PC-9 (cell line): ENCODE results near the gene FADS6. TPM values are rescaled to one million over a fixed set of nuclear protein-coding genes. Genes with fewer than 3 reads are reported as not detected.
"Not testable (repeated sequence)": the region's sequence is repeated elsewhere in the genome, so short reads cannot be mapped to it uniquely, and the experiment has no call there.

ENCODE experiments used
- BruUV-seq: library from RNA; stranded (reverse); fragments of 400-500 nt; replicated peaks from 2 replicates; lab custom pipeline; 2021; lab: Mats Ljungman, UMichigan
- CTCF ChIA-PET: fragments of 300-600 bp; sonication (Branson Sonifier 250); formaldehyde crosslinking; loops from one replicate; lab custom pipeline; 2022; ENCODE audit warnings: antibody characterized with exemption; lab: Charles Lee
- POLR2A ChIA-PET: fragments of 300-600 bp; sonication (Branson Sonifier 250); formaldehyde crosslinking; loops from one replicate; lab custom pipeline; 2022; ENCODE audit warnings: antibody characterized with exemption; ENCODE audit not compliant: unreplicated experiment; lab: Charles Lee
- DNase-seq, 2 experiments: peaks; one replicate each; pipeline versions ENCODE4 v3.0.0 to v3.0.0-alpha.2; 2015 to 2022; ENCODE audit warnings: mixed read lengths in 1 of 2
- H2AFZ ChIP-seq: fragments of 200-600 bp; sonication (generic); 2 replicates; pipeline ENCODE4 v1.8.1; 2017; ENCODE audit warnings: antibody characterized with exemption
- H3F3A ChIP-seq: fragments of 200-600 bp; sonication (generic); 2 replicates; pipeline ENCODE4 v1.8.1; 2017; ENCODE audit warnings: antibody characterized with exemption, mild to moderate bottlenecking, low read depth; ENCODE audit not compliant: insufficient read depth
- H3K27ac ChIP-seq: fragments of 200-600 bp; sonication (generic); 2 replicates; pipeline ENCODE4 v1.6.1; 2016; ENCODE audit warnings: mixed run types
- H3K27me3 ChIP-seq: fragments of 200-600 bp; sonication (generic); 2 replicates; pipeline ENCODE4 v1.6.1; 2016; ENCODE audit warnings: low read depth, mixed run types; ENCODE audit not compliant: insufficient read depth
- H3K36me3 ChIP-seq: fragments of 200-600 bp; sonication (generic); 2 replicates; pipeline ENCODE4 v1.6.1; 2016; ENCODE audit warnings: low read depth, mixed run types
- H3K4me1 ChIP-seq: fragments of 200-600 bp; sonication (generic); replicated peaks from 2 replicates; pipeline ENCODE4 v1.6.1; 2016; ENCODE audit warnings: mixed run types; ENCODE audit not compliant: insufficient read depth
- H3K4me2 ChIP-seq: fragments of 200-600 bp; sonication (generic); 2 replicates; pipeline ENCODE4 v1.6.1; 2017; ENCODE audit warnings: mixed run types
- H3K4me3 ChIP-seq: fragments of 200-600 bp; sonication (generic); 2 replicates; pipeline ENCODE4 v1.6.1; 2016; ENCODE audit warnings: mixed run types
- H3K79me2 ChIP-seq: fragments of 200-600 bp; sonication (generic); 2 replicates; pipeline ENCODE4 v1.6.1; 2017; ENCODE audit warnings: low read depth, mixed run types
- H3K9me2 ChIP-seq: fragments of 200-600 bp; sonication (generic); 2 replicates; pipeline ENCODE4 v1.8.1; 2017; ENCODE audit warnings: mild to moderate bottlenecking; ENCODE audit not compliant: insufficient read depth
- H3K9me3 ChIP-seq: fragments of 200-600 bp; sonication (generic); 2 replicates; pipeline ENCODE4 v1.8.1; 2016; ENCODE audit warnings: low read depth; ENCODE audit not compliant: insufficient read depth
- H4K20me1 ChIP-seq: fragments of 200-600 bp; sonication (generic); 2 replicates; pipeline ENCODE4 v1.8.1; 2017; ENCODE audit not compliant: insufficient read depth
- EZH2 ChIP-seq: fragments of 200-600 bp; sonication (generic); IDR thresholded peaks from 2 replicates; pipeline ENCODE4 v1.8.0; 2017; ENCODE audit warnings: antibody characterized with exemption, low read depth
- intact Hi-C: fragments of 100-400 bp; cut with micrococcal nuclease; formaldehyde crosslinking; loops from one replicate; pipeline ENCODE4 v1.10.0; 2022; ENCODE audit not compliant: unreplicated experiment
- total RNA-seq: library from RNA; stranded (reverse); gene quantifications from 2 replicates; pipeline ENCODE4 v1.2.3, GENCODE V29; 2021
- TF ChIP-seq, protein P1 (sequence below): fragments of 200-600 bp; sonication (generic); conservative IDR thresholded peaks from 2 replicates; pipeline ENCODE4 v1.6.1; 2017; ENCODE audit warnings: mixed run types, antibody characterized with exemption, mild to moderate bottlenecking, moderate library complexity

The FADS6 gene
- total RNA-seq, 1 experiment from 2014 or later, result not detected

DNA sequence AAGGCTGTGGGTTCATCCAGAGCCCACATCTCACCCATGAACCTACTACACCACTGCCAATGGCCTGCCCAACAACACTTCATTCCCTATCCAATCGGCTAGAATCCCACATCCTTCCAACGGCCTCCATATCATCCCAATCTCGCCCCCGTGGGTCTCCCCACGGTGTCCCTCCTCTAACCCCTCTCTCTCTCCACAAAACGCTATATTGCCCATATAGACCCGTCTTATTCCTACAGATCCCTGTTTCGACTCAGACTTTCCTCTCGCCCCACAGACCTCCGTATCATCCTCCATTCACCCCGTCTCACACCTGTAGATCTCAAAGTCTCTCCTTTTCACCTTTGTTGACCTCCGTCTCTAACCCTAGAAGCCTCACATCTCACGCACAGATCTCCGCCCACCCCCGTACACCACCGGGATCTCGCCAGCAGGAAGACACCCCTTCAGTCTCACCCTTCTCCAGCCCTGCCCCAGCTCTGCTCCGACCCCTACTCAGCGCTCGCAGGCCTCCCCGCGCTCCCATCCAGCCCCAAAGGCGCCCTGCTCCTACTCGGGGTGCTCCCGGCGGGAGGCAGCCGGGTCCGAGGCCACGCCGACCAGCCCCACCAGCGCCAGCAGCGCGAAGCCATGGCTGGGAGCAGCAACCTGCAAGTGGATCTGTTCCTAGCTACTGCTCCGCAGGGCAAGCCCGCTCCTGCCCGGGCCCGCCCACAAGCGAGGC is 21.0 kb downstream of the FADS6 start, which contains the start of gene FDXR:
Gene FDXR (minus strand): TSS at position 682 of the 724 bp plus-strand sequence. CDS start 50 bp downstream, at position 632.
- intact Hi-C loops, result loop anchor here (1.0 to 5.0 kb wide), 2 partner anchors 45 to 85 kb away; no protein-coding TSS in a partner anchor
- no peaks in the 10 kb centered on the region for H3F3A ChIP-seq
- H2AFZ ChIP-seq, result peak within 1 kb of the TSS; percentile 92
- no peaks in the 10 kb centered on the region for H3K27me3 ChIP-seq
- H3K4me2 ChIP-seq, result peak within 1 kb of the TSS; percentile 97
- H3K9me2 ChIP-seq, result no peaks in the 10 kb centered on the region
- H3K9me3 ChIP-seq, result no peaks in the 10 kb centered on the region
- H3K36me3 ChIP-seq, result no peaks in the 10 kb centered on the region
- no peaks in the 10 kb centered on the region for H3K79me2 ChIP-seq
- no peak for DNase-seq
- TF ChIP-seq EZH2, result no peak
- TF ChIP-seq, protein P1, sequence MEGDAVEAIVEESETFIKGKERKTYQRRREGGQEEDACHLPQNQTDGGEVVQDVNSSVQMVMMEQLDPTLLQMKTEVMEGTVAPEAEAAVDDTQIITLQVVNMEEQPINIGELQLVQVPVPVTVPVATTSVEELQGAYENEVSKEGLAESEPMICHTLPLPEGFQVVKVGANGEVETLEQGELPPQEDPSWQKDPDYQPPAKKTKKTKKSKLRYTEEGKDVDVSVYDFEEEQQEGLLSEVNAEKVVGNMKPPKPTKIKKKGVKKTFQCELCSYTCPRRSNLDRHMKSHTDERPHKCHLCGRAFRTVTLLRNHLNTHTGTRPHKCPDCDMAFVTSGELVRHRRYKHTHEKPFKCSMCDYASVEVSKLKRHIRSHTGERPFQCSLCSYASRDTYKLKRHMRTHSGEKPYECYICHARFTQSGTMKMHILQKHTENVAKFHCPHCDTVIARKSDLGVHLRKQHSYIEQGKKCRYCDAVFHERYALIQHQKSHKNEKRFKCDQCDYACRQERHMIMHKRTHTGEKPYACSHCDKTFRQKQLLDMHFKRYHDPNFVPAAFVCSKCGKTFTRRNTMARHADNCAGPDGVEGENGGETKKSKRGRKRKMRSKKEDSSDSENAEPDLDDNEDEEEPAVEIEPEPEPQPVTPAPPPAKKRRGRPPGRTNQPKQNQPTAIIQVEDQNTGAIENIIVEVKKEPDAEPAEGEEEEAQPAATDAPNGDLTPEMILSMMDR, result no peak
- no peaks in the 10 kb centered on the region for H4K20me1 ChIP-seq
- no TSS peak for BruUV-seq
- H3K4me1 ChIP-seq, result peaks cover 15% of the 10 kb centered on the region
- ChIA-PET CTCF (interaction anchor here (0.5 to 1.5 kb wide), 5 partner anchors 30 to 399 kb away, joined by 4 to 12 read pairs (median 7); no protein-coding TSS in a partner anchor), POLR2A (interaction anchor here (0.6 to 1.0 kb wide), 16 partner anchors 9 to 371 kb away, joined by 3 to 8 read pairs (median 4); partner anchors contain the start of genes NAT9 and SLC16A5)
- peak within 1 kb of the TSS; percentile 85 for H3K4me3 ChIP-seq
- H3K27ac ChIP-seq, result peak within 1 kb of the TSS; percentile 64

DNA sequence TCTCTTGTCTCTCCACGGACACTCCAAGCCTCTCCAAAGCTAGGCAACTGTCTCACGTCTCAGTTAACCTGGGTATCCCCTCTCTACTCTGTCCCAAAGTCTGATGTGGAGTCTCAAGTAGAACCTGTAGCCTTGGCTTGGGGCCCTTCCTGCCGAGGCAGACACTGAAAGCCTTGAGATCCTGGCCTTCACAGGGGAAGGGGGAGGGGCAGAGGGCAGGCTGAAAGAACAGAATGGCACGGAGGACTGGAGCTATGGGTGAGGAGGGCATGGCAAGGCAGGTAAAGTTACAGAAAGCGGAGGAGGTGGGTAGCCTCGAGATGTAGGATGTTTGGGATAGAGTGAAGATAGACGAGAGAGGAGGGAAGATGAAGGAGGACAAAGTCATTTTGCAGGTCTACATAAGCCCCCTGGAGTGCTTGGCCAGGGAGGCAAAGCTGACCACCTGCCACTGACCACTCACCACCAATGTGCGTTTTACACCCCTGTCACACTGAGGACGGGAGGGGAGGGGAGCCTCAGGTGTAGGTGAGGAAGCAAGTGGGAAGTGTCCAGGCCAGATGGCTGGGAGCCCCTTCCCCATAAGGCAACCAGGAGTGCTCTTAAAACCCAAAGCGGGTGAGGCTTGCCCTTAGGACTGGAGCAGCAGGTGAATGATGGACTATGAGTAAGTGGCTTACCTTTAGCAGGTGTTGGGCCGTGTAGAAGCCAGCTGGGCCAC is 21.9 kb downstream of the FADS6 start:
- Histone ChIP-seq H4K20me1 (no peaks in the 10 kb centered on the region), H3K9me3 (no peaks in the 10 kb centered on the region), H3K79me2 (no peaks in the 10 kb centered on the region), H3K9me2 (no peaks in the 10 kb centered on the region), H2AFZ (no peak overlapping the region), H3K4me1 (peaks cover 15% of the 10 kb centered on the region), H3K27me3 (no peaks in the 10 kb centered on the region), H3F3A (no peaks in the 10 kb centered on the region), H3K4me2 (peak overlapping the region; percentile 97), H3K27ac (no peak overlapping the region), H3K36me3 (no peaks in the 10 kb centered on the region), H3K4me3 (peak overlapping the region; percentile 85; the same call in 1 of the 2 replicates)
- CTCF ChIA-PET, result interaction anchor here (0.8 kb wide), 1 partner anchor 9 kb away, joined by 5 read pairs; no protein-coding TSS in a partner anchor
- no peak for TF ChIP-seq EZH2
- TF ChIP-seq, protein P1, result no peak
- DNase-seq, result no peak
- POLR2A ChIA-PET, result interaction anchor here (0.7 kb wide), 1 partner anchor 122 kb away, joined by 5 read pairs; no protein-coding TSS in a partner anchor
- intact Hi-C loops, result loop anchor here (5.0 kb wide), 1 partner anchor 86 kb away; no protein-coding TSS in a partner anchor
- BruUV-seq, result no TSS peak

DNA sequence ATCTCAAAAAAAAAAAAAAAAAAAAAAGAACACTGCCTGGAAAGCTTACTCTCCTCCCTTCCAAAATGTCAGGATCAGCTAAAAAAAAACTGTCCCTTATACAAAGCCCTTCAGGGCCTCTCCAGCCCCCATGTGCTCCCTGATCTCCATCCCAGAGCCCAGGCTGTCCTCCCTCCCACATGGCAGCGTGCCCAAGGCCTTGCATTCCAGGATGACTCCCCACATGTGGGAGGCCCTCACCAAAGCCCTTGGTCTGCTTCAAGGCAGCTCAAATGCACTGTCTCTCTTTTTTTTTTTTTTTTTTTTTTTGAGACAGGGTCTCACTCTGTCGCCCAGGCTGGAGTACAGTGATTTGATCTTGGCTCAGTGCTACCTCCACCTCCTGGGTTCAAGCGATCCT is 22.9 kb downstream of the FADS6 start:
- Histone ChIP-seq H3K4me1 (peaks cover 15% of the 10 kb centered on the region), H2AFZ (no peak overlapping the region), H3F3A (no peaks in the 10 kb centered on the region), H4K20me1 (no peaks in the 10 kb centered on the region), H3K27me3 (no peaks in the 10 kb centered on the region), H3K79me2 (no peaks in the 10 kb centered on the region), H3K4me2 (no peak overlapping the region), H3K36me3 (no peaks in the 10 kb centered on the region), H3K9me3 (no peaks in the 10 kb centered on the region), H3K4me3 (no peak overlapping the region), H3K27ac (no peak overlapping the region), H3K9me2 (no peaks in the 10 kb centered on the region)
- ChIA-PET CTCF (interaction anchor here (0.6 to 0.8 kb wide), 2 partner anchors 8 to 77 kb away, joined by 5 read pairs; no protein-coding TSS in a partner anchor), POLR2A (no interaction called here)
- no TSS peak for BruUV-seq
- DNase-seq, result no peak
- intact Hi-C loops, result loop anchor here (5.0 kb wide), 1 partner anchor 87 kb away; no protein-coding TSS in a partner anchor
- TF ChIP-seq, protein P1, result no peak
- TF ChIP-seq EZH2, result no peak

DNA sequence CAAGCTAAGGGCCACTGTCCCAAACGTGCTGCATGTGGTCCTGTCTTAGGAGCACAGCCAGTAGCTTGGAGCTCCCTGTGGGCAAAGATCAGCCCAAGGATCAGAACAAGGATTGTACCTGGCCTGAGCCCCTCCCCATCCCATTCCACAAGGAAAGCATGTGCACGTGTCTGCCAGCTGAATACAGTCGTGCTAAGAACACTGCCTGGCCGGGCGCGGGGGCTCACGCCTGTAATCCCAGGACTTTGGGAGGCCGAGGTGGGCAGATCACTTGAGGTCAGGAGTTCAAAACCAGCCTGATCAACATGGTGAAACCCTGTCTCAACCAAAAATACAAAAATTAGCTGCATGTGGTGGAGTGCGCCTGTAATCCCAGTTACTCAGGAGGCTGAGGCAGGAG is 23.4 kb downstream of the FADS6 start:
- CTCF ChIA-PET, result interaction anchor here (0.6 kb wide), 1 partner anchor 76 kb away, joined by 5 read pairs; no protein-coding TSS in a partner anchor
- H3K9me3 ChIP-seq, POLR2A ChIA-PET, H3K79me2 ChIP-seq, H3K36me3 ChIP-seq, H3F3A ChIP-seq, H3K27me3 ChIP-seq, BruUV-seq, H2AFZ ChIP-seq, H3K9me2 ChIP-seq, H3K4me3 ChIP-seq, H3K27ac ChIP-seq, H3K4me2 ChIP-seq, H4K20me1 ChIP-seq, DNase-seq: not testable (repeated sequence)
- intact Hi-C loops, result loop anchor here (5.0 kb wide), 1 partner anchor 87 kb away; no protein-coding TSS in a partner anchor
- peaks cover 15% of the 10 kb centered on the region for H3K4me1 ChIP-seq
